Osteoblast (primary cell): ENCODE measurements around the gene FARP1. TPM values are rescaled to one million over a fixed set of nuclear protein-coding genes. Genes with fewer than 3 reads are reported as not detected.

Source experiments
- DNase-seq: peaks from one replicate; pipeline ENCODE4 v3.0.0; 2011; ENCODE audit warnings: low spot score, mixed read lengths; ENCODE audit not compliant: insufficient read length; ENCODE audit errors: missing footprints
- H2AFZ ChIP-seq: 2 replicates; pipeline ENCODE4 v1.6.0; 2011; ENCODE audit warnings: mild to moderate bottlenecking, low read length
- H3K27ac ChIP-seq: 2 replicates; pipeline ENCODE4 v1.5.1; 2011; ENCODE audit warnings: mild to moderate bottlenecking, low read depth, low read length, moderate library complexity
- H3K27me3 ChIP-seq: 2 replicates; pipeline ENCODE4 v1.6.0; 2012; ENCODE audit warnings: mild to moderate bottlenecking, control low read depth, inconsistent platforms, low read length, moderate library complexity; ENCODE audit not compliant: insufficient read depth
- H3K36me3 ChIP-seq: 2 replicates; pipeline ENCODE4 v1.5.1; 2011; ENCODE audit warnings: mild to moderate bottlenecking, low read length, control low read depth, moderate library complexity; ENCODE audit not compliant: insufficient read depth
- H3K4me1 ChIP-seq: 2 replicates; pipeline ENCODE4 v1.5.1; 2011; ENCODE audit warnings: mild to moderate bottlenecking, low read length, control low read depth, moderate library complexity; ENCODE audit not compliant: insufficient read depth
- H3K4me2 ChIP-seq: 2 replicates; pipeline ENCODE4 v1.6.0; 2011; ENCODE audit warnings: mild to moderate bottlenecking, low read length; ENCODE audit not compliant: insufficient read depth
- H3K4me3 ChIP-seq: fragments of 200-600 bp; sonication (generic); 3 replicates; pipeline ENCODE4 v1.5.1; 2012; ENCODE audit warnings: mild to moderate bottlenecking, low read length, inconsistent platforms; ENCODE audit not compliant: insufficient read depth
- H3K79me2 ChIP-seq: 2 replicates; pipeline ENCODE4 v1.6.0; 2012; ENCODE audit warnings: mild to moderate bottlenecking, low read length, control low read depth, inconsistent platforms; ENCODE audit not compliant: insufficient read depth
- H3K9me3 ChIP-seq: 2 replicates; pipeline ENCODE4 v1.5.1; 2011; ENCODE audit warnings: low read depth, low read length, control low read depth
- H4K20me1 ChIP-seq: 2 replicates; pipeline ENCODE4 v1.6.0; 2012; ENCODE audit warnings: mild to moderate bottlenecking, low read length, control low read depth; ENCODE audit not compliant: insufficient read depth
- total RNA-seq: library from RNA; depleted of rRNA; stranded (reverse); fragments of >200 nt; gene quantifications from 2 replicates; pipeline ENCODE4 v1.2.3, GENCODE V29; 2012
- TF ChIP-seq, protein P1 (sequence below): IDR thresholded peaks from 2 replicates; pipeline ENCODE4 v1.5.1; 2011; ENCODE audit warnings: mild to moderate bottlenecking, low read depth, low read length, moderate library complexity; ENCODE audit errors: extremely low read depth

FARP1 gene
- total RNA-seq, 1 donor, result 36.2 TPM

DNA sequence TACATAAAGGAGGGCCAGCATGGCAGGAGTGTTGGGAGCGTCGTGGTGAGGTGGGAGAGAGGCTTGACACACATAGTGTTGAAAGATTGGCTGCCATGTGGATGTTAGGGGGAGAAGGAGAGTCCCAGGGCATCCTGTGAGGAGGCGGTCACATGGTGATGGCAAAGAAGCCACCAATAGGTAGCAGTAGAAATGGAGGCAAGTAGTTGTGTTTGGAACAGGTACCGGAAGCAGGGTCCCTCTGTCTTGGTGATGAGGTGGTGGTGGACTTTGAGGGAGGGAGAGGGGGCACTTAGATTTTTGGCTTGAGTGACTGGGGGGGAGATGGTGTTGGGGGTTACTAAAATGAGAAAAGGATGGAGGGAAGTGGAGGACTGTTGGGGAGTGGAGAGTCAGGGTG is 227.4 kb downstream of the FARP1 start:
- no peak overlapping the region for H3K4me3 ChIP-seq
- H3K79me2 ChIP-seq, result peaks cover 14% of the 10 kb centered on the region
- H3K4me1 ChIP-seq, result peaks cover 12% of the 10 kb centered on the region
- peaks cover 8% of the 10 kb centered on the region for H4K20me1 ChIP-seq
- TF ChIP-seq, protein P1, sequence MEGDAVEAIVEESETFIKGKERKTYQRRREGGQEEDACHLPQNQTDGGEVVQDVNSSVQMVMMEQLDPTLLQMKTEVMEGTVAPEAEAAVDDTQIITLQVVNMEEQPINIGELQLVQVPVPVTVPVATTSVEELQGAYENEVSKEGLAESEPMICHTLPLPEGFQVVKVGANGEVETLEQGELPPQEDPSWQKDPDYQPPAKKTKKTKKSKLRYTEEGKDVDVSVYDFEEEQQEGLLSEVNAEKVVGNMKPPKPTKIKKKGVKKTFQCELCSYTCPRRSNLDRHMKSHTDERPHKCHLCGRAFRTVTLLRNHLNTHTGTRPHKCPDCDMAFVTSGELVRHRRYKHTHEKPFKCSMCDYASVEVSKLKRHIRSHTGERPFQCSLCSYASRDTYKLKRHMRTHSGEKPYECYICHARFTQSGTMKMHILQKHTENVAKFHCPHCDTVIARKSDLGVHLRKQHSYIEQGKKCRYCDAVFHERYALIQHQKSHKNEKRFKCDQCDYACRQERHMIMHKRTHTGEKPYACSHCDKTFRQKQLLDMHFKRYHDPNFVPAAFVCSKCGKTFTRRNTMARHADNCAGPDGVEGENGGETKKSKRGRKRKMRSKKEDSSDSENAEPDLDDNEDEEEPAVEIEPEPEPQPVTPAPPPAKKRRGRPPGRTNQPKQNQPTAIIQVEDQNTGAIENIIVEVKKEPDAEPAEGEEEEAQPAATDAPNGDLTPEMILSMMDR, result no peak
- H2AFZ ChIP-seq, result no peak overlapping the region
- no peaks in the 10 kb centered on the region for H3K27me3 ChIP-seq
- H3K27ac ChIP-seq, result peak overlapping the region; percentile 74
- H3K36me3 ChIP-seq, result peaks cover 23% of the 10 kb centered on the region
- DNase-seq, result no peak
- no peaks in the 10 kb centered on the region for H3K9me3 ChIP-seq
- H3K4me2 ChIP-seq, result peak overlapping the region; percentile 46

GRCh38 chr13:98370806-98371515 is 228.1 kb downstream of the FARP1 start:
- H3K36me3 ChIP-seq, result peaks cover 22% of the 10 kb centered on the region
- peaks cover 12% of the 10 kb centered on the region for H3K4me1 ChIP-seq
- H3K27ac ChIP-seq, result peak overlapping the region; percentile 74
- no peak overlapping the region for H3K4me3 ChIP-seq
- H3K27me3 ChIP-seq, result no peaks in the 10 kb centered on the region
- H3K4me2 ChIP-seq, result peak overlapping the region; percentile 46
- DNase-seq, result peak; percentile 69
- no peak overlapping the region for H2AFZ ChIP-seq
- no peaks in the 10 kb centered on the region for H3K9me3 ChIP-seq
- TF ChIP-seq, protein P1, result no peak
- peaks cover 8% of the 10 kb centered on the region for H4K20me1 ChIP-seq
- H3K79me2 ChIP-seq, result peaks cover 10% of the 10 kb centered on the region

- peak overlapping the region; percentile 46 for H3K4me2 ChIP-seq
- peaks cover 12% of the 10 kb centered on the region for H3K4me1 ChIP-seq
- TF ChIP-seq, protein P1, result no peak
- peaks cover 19% of the 10 kb centered on the region for H3K36me3 ChIP-seq
- H3K27me3 ChIP-seq, result no peaks in the 10 kb centered on the region
- H4K20me1 ChIP-seq, result peaks cover 8% of the 10 kb centered on the region
- DNase-seq, result no peak
- no peak overlapping the region for H2AFZ ChIP-seq
- H3K9me3 ChIP-seq, result no peaks in the 10 kb centered on the region
- no peak overlapping the region for H3K4me3 ChIP-seq
- H3K79me2 ChIP-seq, result peaks cover 7% of the 10 kb centered on the region
- peak overlapping the region; percentile 74 for H3K27ac ChIP-seq
Observed at GRCh38 chr13:98371516-98372023, 228.7 kb downstream of the FARP1 start.

DNA sequence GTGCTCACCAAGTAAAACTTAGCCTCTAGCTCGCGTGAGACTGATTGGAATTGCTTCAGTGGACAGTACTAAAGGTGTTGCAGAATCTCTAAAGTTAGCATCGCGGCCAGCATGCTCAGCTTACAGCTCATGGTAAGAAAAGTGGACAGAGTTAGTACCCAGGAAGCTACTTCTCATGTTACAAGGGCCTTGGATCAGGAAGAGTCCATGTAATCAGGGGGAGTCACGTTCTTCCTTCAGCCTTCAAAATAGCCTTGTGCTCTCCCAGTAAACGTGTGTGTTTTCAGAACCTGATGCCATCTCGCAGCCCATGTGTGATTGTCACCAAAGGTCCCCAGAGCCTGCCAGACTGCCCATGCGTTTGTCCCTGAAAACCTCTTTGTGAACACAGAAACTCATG is 230.0 kb downstream of the FARP1 start:
- H3K27me3 ChIP-seq, result no peaks in the 10 kb centered on the region
- TF ChIP-seq, protein P1, result no peak
- H3K79me2 ChIP-seq, result peaks cover 7% of the 10 kb centered on the region
- H3K4me2 ChIP-seq, result no peak overlapping the region
- H3K27ac ChIP-seq, result no peak overlapping the region
- no peak for DNase-seq
- H4K20me1 ChIP-seq, result peaks cover 8% of the 10 kb centered on the region
- no peaks in the 10 kb centered on the region for H3K9me3 ChIP-seq
- H3K36me3 ChIP-seq, result peaks cover 19% of the 10 kb centered on the region
- H2AFZ ChIP-seq, result no peak overlapping the region
- H3K4me3 ChIP-seq, result no peak overlapping the region
- peaks cover 12% of the 10 kb centered on the region for H3K4me1 ChIP-seq
